K562 (cell line): ENCODE measurements around the gene SUGP1. TPM values are rescaled to one million over a fixed set of nuclear protein-coding genes. Genes with fewer than 3 reads are reported as not detected.

Experiments used
- ATAC-seq: fragments of 200-7000 bp; cut with Tn5 transposase; 3 replicates; pipeline ENCODE4 v1.9.1; 2020; ENCODE audit warnings: moderate library complexity
- BruUV-seq: library from RNA; stranded (reverse); fragments of 400-500 nt; replicated peaks from 2 replicates; lab custom pipeline; 2021; lab: Mats Ljungman, UMichigan
- CTCF ChIA-PET: fragments of 300-600 bp; formaldehyde crosslinking; extraction: SDS; loops from one replicate; lab custom pipeline; 2021; ENCODE audit warnings: low intra/inter-chr PET ratio; lab: Yijun Ruan, JAX
- POLR2A ChIA-PET: fragments of 300-600, 350-650 bp; sonication (Branson Sonifier 250); formaldehyde crosslinking; extraction: SDS; loops from one replicate; lab custom pipeline; 2021; ENCODE audit warnings: antibody characterized with exemption, inconsistent platforms; lab: Yijun Ruan, JAX
- DNase-seq, 4 experiments: peaks; one replicate each; pipeline versions ENCODE4 v3.0.0 to v3.0.0-alpha.2; 2011 to 2018; ENCODE audit warnings: low spot score in 3 of 4, mixed read lengths in 3 of 4; ENCODE audit errors: extremely low read depth in 1 of 4
- FAIRE-seq: peaks from 2 replicates; lab custom pipeline; 2011; peaks lifted over from hg19 to GRCh38; lab: Jason Lieb, UNC
- H2AFZ ChIP-seq: 2 replicates; pipeline ENCODE4 v1.6.0; 2011; ENCODE audit warnings: low read depth, low read length, control low read depth, inconsistent platforms
- H3K27ac ChIP-seq: fragments of 200-600 bp; 3 replicates; pipeline ENCODE4 v1.8.0; 2011; ENCODE audit warnings: low read depth, mild to moderate bottlenecking, control low read depth, inconsistent platforms, low read length, moderate library complexity, mixed read lengths; ENCODE audit errors: extremely low read depth
- H3K27me3 ChIP-seq, 2 experiments: fragments of 300-600 bp in 1 of 2; 2 replicates in 1 of 2; 3 replicates in 1 of 2; pipeline versions ENCODE4 v1.6.0 to v1.8.0; 2011; ENCODE audit warnings: inconsistent platforms in 2 of 2, low read length in 2 of 2, mild to moderate bottlenecking in 1 of 2, mixed read lengths in 1 of 2, moderate library complexity in 1 of 2; ENCODE audit not compliant: control insufficient read depth in 2 of 2, insufficient read depth in 2 of 2
- H3K36me3 ChIP-seq: fragments of 300-600 bp; 3 replicates; pipeline ENCODE4 v1.8.0; 2011; ENCODE audit warnings: mild to moderate bottlenecking, low read length, inconsistent platforms; ENCODE audit not compliant: control insufficient read depth, insufficient read depth
- H3K4me1 ChIP-seq, 2 experiments: fragments of 200-600 bp in 1 of 2; replicated peaks in 1 of 2; 2 replicates in 1 of 2; 3 replicates in 1 of 2; pipeline versions ENCODE4 v1.5.1 to v1.8.0; 2011; ENCODE audit warnings: inconsistent platforms in 2 of 2, low read length in 2 of 2, mild to moderate bottlenecking in 1 of 2, mixed read lengths in 1 of 2, moderate library complexity in 1 of 2; ENCODE audit not compliant: control insufficient read depth in 2 of 2, insufficient read depth in 2 of 2
- H3K4me2 ChIP-seq: 2 replicates; pipeline ENCODE4 v1.6.1; 2011; ENCODE audit warnings: low read length, control low read depth, inconsistent platforms, mixed read lengths; ENCODE audit not compliant: insufficient read depth
- H3K4me3 ChIP-seq: fragments of 200-600 bp; sonication (generic), shearing (Covaris generic); 2 replicates; pipeline ENCODE4 v1.5.1; 2016; ENCODE audit warnings: control low read depth, inconsistent platforms
- H3K79me2 ChIP-seq: fragments of 200-600 bp; 3 replicates; pipeline ENCODE4 v1.8.0; 2011; ENCODE audit warnings: low read length, inconsistent platforms; ENCODE audit not compliant: control insufficient read depth, insufficient read depth
- H3K9ac ChIP-seq, 2 experiments: 2 replicates each; pipeline versions ENCODE4 v1.6.0 to v1.6.1; 2011; ENCODE audit warnings: low read depth in 2 of 2, low read length in 2 of 2, control low read depth in 1 of 2, inconsistent platforms in 1 of 2, mild to moderate bottlenecking in 1 of 2, mixed read lengths in 1 of 2; ENCODE audit not compliant: insufficient read depth in 1 of 2
- H3K9me1 ChIP-seq: one replicate; pipeline ENCODE4 v1.6.0; 2011; ENCODE audit warnings: inconsistent platforms, mild to moderate bottlenecking, low read length, moderate library complexity; ENCODE audit not compliant: control insufficient read depth, insufficient read depth
- H3K9me3 ChIP-seq: replicated peaks from 2 replicates; pipeline ENCODE4 v1.5.1; 2011; ENCODE audit warnings: low read depth, low read length, inconsistent platforms; ENCODE audit not compliant: control insufficient read depth, insufficient read depth
- H4K20me1 ChIP-seq: replicated peaks from 2 replicates; pipeline ENCODE4 v1.6.1; 2011; ENCODE audit warnings: low read length, inconsistent platforms, mixed read lengths; ENCODE audit not compliant: control insufficient read depth, insufficient read depth
- ETS1 ChIP-seq: conservative IDR thresholded peaks from 2 replicates; pipeline ENCODE4 v1.6.1; 2011; ENCODE audit warnings: low read depth, mild to moderate bottlenecking, low read length; ENCODE audit not compliant: control insufficient read depth
- HMGXB4 ChIP-seq: sonication (generic); formaldehyde crosslinking; IDR thresholded peaks from 2 replicates; pipeline ENCODE4 v1.8.1; 2023; ENCODE audit warnings: mild to moderate bottlenecking, missing genetic modification reagents
- MBD2 ChIP-seq: sonication (generic); IDR thresholded peaks from 2 replicates; pipeline ENCODE4 v1.6.1; 2016; ENCODE audit warnings: low read depth, borderline replicate concordance
- MCM5 ChIP-seq: fragments of 450-650 bp; IDR thresholded peaks from 2 replicates; pipeline ENCODE4 v1.6.1; 2016; ENCODE audit warnings: low read depth
- NEUROD1 ChIP-seq: fragments of 150-350 bp; IDR thresholded peaks from 2 replicates; pipeline ENCODE4 v1.6.1; 2014; ENCODE audit warnings: borderline replicate concordance, low read length, low read depth; ENCODE audit not compliant: partially characterized antibody
- PATZ1 ChIP-seq: fragments of 250-450 bp; sonication (Bioruptor Pico); IDR thresholded peaks from 2 replicates; pipeline ENCODE4 v1.5.0; 2020; ENCODE audit warnings: mild to moderate bottlenecking, borderline replicate concordance
- PRPF4 ChIP-seq: fragments of 200-400 bp; formaldehyde crosslinking; IDR thresholded peaks from one replicate; pipeline ENCODE4 v1.6.1; 2017; ENCODE audit warnings: low read length, low read depth, mild to moderate bottlenecking; ENCODE audit not compliant: insufficient read depth, poor library complexity, severe bottlenecking
- ZBTB33 ChIP-seq: sonication (generic); formaldehyde crosslinking; IDR thresholded peaks from 2 replicates; pipeline ENCODE4 v1.8.1; 2023; ENCODE audit warnings: mild to moderate bottlenecking, missing genetic modification reagents
- ZNF408 ChIP-seq: fragments of 250-450 bp; sonication (Bioruptor Pico); IDR thresholded peaks from 2 replicates; pipeline ENCODE4 v1.4.0; 2020; ENCODE audit warnings: low read depth, mild to moderate bottlenecking, moderate library complexity
- ZNF561 ChIP-seq: fragments of 450-650 bp; formaldehyde crosslinking; conservative IDR thresholded peaks from 2 replicates; pipeline ENCODE4 v1.4.0; 2020; ENCODE audit warnings: mild to moderate bottlenecking, moderate library complexity
- WGBS: fragments of 100-300 bp; shearing (Covaris generic); methylation state at CpG from one replicate; pipeline ENCODE4 v1.1.6; 2016; ENCODE audit warnings: low coverage, mixed read lengths; ENCODE audit not compliant: insufficient coverage; ENCODE audit errors: missing lambda C conversion rate; 5-methylcytosine and 5-hydroxymethylcytosine counted together
- in situ Hi-C: fragments of 300-500 bp; cut with MboI; formaldehyde crosslinking; loops from 4 replicates; pipeline ENCODE4 v1.15.0; 2018; ENCODE audit warnings: inconsistent platforms, mixed read lengths
- intact Hi-C: fragments of 100-400 bp; cut with micrococcal nuclease; formaldehyde crosslinking; loops from 2 replicates; pipeline ENCODE4 v1.14.2; 2022
- polyA plus RNA-seq, 8 experiments: library from polyadenylated mRNA; depleted of rRNA in 4 of 8; stranded (reverse) in 5 of 8; unstranded in 3 of 8; fragments of >200 nt; fragmentation: Nextera tagmentation in 2 of 8; fragmentation: Illumina TruSeq in 1 of 8; extraction: Ambion mirVana in 2 of 8; extraction: Trizol in 1 of 8; gene quantifications; 2 replicates each; pipeline versions ENCODE4 v1.2.1 to v1.2.3, GENCODE V29; 2011 to 2014; ENCODE audit warnings: inconsistent platforms in 1 of 8, missing spikeins in 1 of 8
- total RNA-seq, 7 experiments: library from RNA; depleted of rRNA in 6 of 7; stranded (reverse); fragments of >200 nt in 6 of 7; fragmentation: Illumina TruSeq in 2 of 7; extraction: Trizol in 2 of 7; gene quantifications; 2 replicates each; pipeline versions ENCODE4 v1.2.1 to v1.2.3, GENCODE V29; 2011 to 2021; ENCODE audit warnings: low replicate concordance in 1 of 7

SUGP1 gene
- total and polyA plus RNA-seq, 9 of the 15 experiments (the other 6 are each of a cell fraction or from before 2014, with no cell fraction given): 1.0 to 53.3 (median 32.4) TPM

- no peak for TF ChIP-seq PATZ1 (CRISPR knock-in tag)
- TF ChIP-seq MBD2: no peak
These were observed 19.7 kb downstream of the SUGP1 start (continued) for GRCh38 chr19:19300613-19301012.

GRCh38 chr19:19297759-19298158 lies 22.6 kb downstream of the SUGP1 start:
- Histone ChIP-seq H3K79me2 (no peaks in the 10 kb centered on the region; the same call in 2 of the 3 replicates), H3K9me3 (no peaks in the 10 kb centered on the region), H3K4me1 (peaks cover 0 to 6% of the 10 kb centered on the region in 2 experiments; a peak in 2 of 5 replicates), H3K9ac (peak overlapping the region in 1 of 2 experiments; percentile 26; a peak in 1 of 4 replicates), H4K20me1 (no peaks in the 10 kb centered on the region), H3K27ac (no peak overlapping the region), H3K27me3 (no peaks in the 10 kb centered on the region), H3K9me1 (no peaks in the 10 kb centered on the region), H3K36me3 (peaks cover 68% of the 10 kb centered on the region; the same call in 2 of the 3 replicates), H2AFZ (no peak overlapping the region), H3K4me2 (no peak overlapping the region), H3K4me3 (no peak overlapping the region)
- FAIRE-seq (no peak), DNase-seq (peak in 2 of 4 experiments; percentile 7 to 12), ATAC-seq (peak; percentile 54)
- ChIA-PET CTCF (no interaction called here), POLR2A (interaction anchor here (0.6 to 3.0 kb wide), 4 partner anchors 10 to 58 kb away, joined by 3 to 10 read pairs (median 4); no protein-coding TSS in a partner anchor)
- 82% methylated on average over 9 of the region's 9 CpGs for WGBS
- intact Hi-C loops: no loop called here
- no TSS peak for BruUV-seq
- in situ Hi-C loops: no loop called here
- TF ChIP-seq ZBTB33 (CRISPR knock-in tag): no peak
- no peak for TF ChIP-seq ETS1
- TF ChIP-seq NEUROD1: no peak
- no peak for TF ChIP-seq MCM5
- no peak for TF ChIP-seq ZNF561
- no peak for TF ChIP-seq PATZ1 (CRISPR knock-in tag)
- no peak for TF ChIP-seq HMGXB4 (CRISPR knock-in tag)
- TF ChIP-seq PRPF4: no peak
- no peak for TF ChIP-seq ZNF408
